Measurements from ENCODE around the gene DSCAM. TPM values are rescaled to one million over a fixed set of nuclear protein-coding genes. Genes with fewer than 3 reads are reported as not detected.

DSCAM gene
- total RNA-seq, 1 donor from 2014 or later: 0.36 TPM

- no peak for DNase-seq (ENCODE audit: low spot score)
- intact Hi-C loops (cut with DNase I): no loop called here
- ATAC-seq: no peak
These were observed 873.8 kb downstream of the DSCAM start for GRCh38 chr21:39972976-39973770.

DNA sequence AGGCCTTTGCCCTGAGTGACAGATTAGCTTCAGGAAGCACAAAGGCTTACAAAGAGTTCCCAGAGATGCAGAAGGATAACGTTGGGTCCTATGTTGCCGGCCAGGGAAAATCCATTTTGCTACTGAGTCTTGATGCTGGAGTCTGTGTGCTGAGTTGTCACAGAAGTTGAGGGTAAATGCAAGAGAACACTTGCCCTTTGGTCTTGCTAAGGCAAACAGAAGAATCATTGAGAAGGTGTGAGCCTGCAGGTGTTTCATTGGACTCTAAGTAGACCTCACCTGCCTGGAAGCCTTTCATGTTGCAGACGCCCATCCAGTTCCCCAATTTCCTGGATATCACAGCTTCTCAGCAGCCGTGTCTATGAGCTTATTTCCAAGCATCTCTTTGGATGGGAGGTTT is 874.5 kb downstream of the DSCAM start:
- intact Hi-C loops (cut with DNase I): no loop called here
- ATAC-seq: no peak

GRCh38 chr21:39971956-39972355 is 875.0 kb downstream of the DSCAM start:
- intact Hi-C loops (cut with DNase I): no loop called here
- ATAC-seq (no peak), DNase-seq (ENCODE audit: low spot score) (no peak)

More for the DNA sequence above, 874.5 kb downstream of the DSCAM start:
- DNase-seq (ENCODE audit: low spot score): no peak

GRCh38 chr21:39969691-39970364 is 877.1 kb downstream of the DSCAM start:
- DNase-seq (ENCODE audit: low spot score) (no peak), ATAC-seq (no peak)
- intact Hi-C loops (cut with DNase I): no loop called here

- DNase-seq (ENCODE audit: low spot score): no peak
- ATAC-seq: no peak
- intact Hi-C loops (cut with DNase I): no loop called here
These were observed 878.9 kb downstream of the DSCAM start for GRCh38 chr21:39968010-39968409.

DNA sequence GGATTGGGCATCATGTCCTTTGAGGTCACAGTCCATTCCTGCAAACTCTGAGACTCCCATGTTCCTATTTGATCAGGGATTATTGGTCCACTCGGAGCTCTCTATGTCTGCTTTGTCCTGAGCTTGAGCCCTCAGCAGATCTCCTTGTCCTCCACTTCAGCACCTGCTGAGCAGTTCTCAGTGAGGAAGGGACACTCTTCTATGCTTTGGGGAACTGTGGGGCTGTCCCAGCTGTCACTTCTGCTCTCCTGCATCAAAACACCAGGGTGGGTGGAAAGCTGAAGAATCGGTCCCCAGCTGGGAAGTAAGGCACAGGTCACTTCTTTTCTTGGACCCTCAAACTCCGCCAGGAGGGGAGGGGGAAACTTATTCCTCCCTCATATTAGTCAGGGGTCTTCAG is 880.2 kb downstream of the DSCAM start:
- ATAC-seq (no peak), DNase-seq (ENCODE audit: low spot score) (no peak)
- intact Hi-C loops (cut with DNase I): no loop called here

DNA sequence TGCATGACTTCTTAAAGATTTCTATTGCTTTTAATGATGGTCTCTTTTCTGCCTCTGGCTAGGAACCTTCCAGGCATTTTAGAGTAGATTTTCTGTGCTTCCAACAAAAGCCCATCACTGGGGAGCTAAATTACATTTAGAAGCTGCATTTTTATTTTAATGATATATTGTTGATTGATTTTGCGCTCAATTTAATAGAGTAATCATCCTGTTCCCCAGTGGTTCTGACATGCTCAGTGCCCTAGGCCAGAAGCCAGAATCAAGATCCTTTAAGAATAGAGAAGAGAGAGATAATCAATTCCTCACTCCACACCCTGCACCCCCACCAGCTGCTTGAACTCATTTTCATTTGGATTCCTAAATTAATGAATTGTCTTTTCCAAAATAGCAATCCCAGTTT is 881.9 kb downstream of the DSCAM start:
- no peak for ATAC-seq
- intact Hi-C loops (cut with DNase I): no loop called here

GRCh38 chr21:39961251-39961650 is 885.7 kb downstream of the DSCAM start:
- intact Hi-C loops (cut with DNase I): no loop called here
- no peak for ATAC-seq
- no peak for DNase-seq (ENCODE audit: low spot score)

More for the DNA sequence above, 881.9 kb downstream of the DSCAM start:
- DNase-seq (ENCODE audit: low spot score): no peak

Small RNA genes lying within 50 kb of the gene (microRNA-seq; reads per million reads assigned to microRNA genes)
- not detected for gene MIR4760

Measured in sciatic nerve (tissue), 2 donors.